Skeletal muscle tissue (tissue), 4 donors: Measurements from ENCODE around the gene LRRC75B. TPM values are rescaled to one million over a fixed set of nuclear protein-coding genes. Genes with fewer than 3 reads are reported as not detected.
"Not testable (repeated sequence)": the region's sequence is repeated elsewhere in the genome, so short reads cannot be mapped to it uniquely, and the experiment has no call there.

Source experiments
- H3K27ac ChIP-seq: one replicate; pipeline ENCODE4 v1.7.0; 2013; ENCODE audit warnings: mild to moderate bottlenecking, low read depth, low read length, inconsistent platforms
- H3K27me3 ChIP-seq, 3 donors: one replicate each; pipeline ENCODE4 v1.7.0; 2013; ENCODE audit warnings: low read length in 3 of 3; ENCODE audit not compliant: control insufficient read depth in 3 of 3, insufficient read depth in 3 of 3
- H3K36me3 ChIP-seq, 3 donors: one replicate each; pipeline ENCODE4 v1.7.0; 2013; ENCODE audit warnings: low read length in 3 of 3; ENCODE audit not compliant: control insufficient read depth in 3 of 3, insufficient read depth in 3 of 3
- H3K4me1 ChIP-seq, 3 donors: one replicate each; pipeline ENCODE4 v1.7.0; 2013; ENCODE audit warnings: low read length in 3 of 3, mild to moderate bottlenecking in 3 of 3; ENCODE audit not compliant: control insufficient read depth in 3 of 3, insufficient read depth in 3 of 3
- H3K4me3 ChIP-seq, 3 donors: one replicate each; pipeline ENCODE4 v1.7.0; 2013; ENCODE audit warnings: low read length in 3 of 3
- H3K9ac ChIP-seq, 3 donors: one replicate each; pipeline ENCODE4 v1.7.0; 2013; ENCODE audit warnings: low read length in 3 of 3, mild to moderate bottlenecking in 3 of 3, moderate library complexity in 2 of 3, low read depth in 1 of 3
- H3K9me3 ChIP-seq, 3 donors: one replicate each; pipeline ENCODE4 v1.7.0; 2013; ENCODE audit warnings: low read length in 3 of 3; ENCODE audit not compliant: control insufficient read depth in 3 of 3
- total RNA-seq: library from RNA; depleted of rRNA; stranded (reverse); fragments of >200 nt; gene quantifications from one replicate; pipeline ENCODE4 v1.2.3, GENCODE V29; 2014
- donor health status: Osteomylitis.

Gene LRRC75B
- total RNA-seq, 1 donor from 2014 or later = 1.6 TPM

GRCh38 chr22:24555165-24556039 is 37.5 kb downstream of the LRRC75B start, which contains the start of gene SNRPD3:
Gene SNRPD3 (plus strand): TSS chr22:24555999. CDS start chr22:24557675, 1,676 bp downstream.
- peak within 1 kb of the TSS; percentile 98 to 99 (median 99) for H3K4me3 ChIP-seq
- peak within 1 kb of the TSS; percentile 98 to 99 (median 99) for H3K9ac ChIP-seq
- peaks cover 57 to 77% (median 63%) of the 10 kb centered on the region in 3 donors for H3K4me1 ChIP-seq
- H3K9me3 ChIP-seq = no peaks in the 10 kb centered on the region
- peaks cover 7 to 26% (median 13%) of the 10 kb centered on the region in 3 donors for H3K36me3 ChIP-seq
- H3K27ac ChIP-seq = peak within 1 kb of the TSS; percentile 99
- no peaks in the 10 kb centered on the region for H3K27me3 ChIP-seq

DNA sequence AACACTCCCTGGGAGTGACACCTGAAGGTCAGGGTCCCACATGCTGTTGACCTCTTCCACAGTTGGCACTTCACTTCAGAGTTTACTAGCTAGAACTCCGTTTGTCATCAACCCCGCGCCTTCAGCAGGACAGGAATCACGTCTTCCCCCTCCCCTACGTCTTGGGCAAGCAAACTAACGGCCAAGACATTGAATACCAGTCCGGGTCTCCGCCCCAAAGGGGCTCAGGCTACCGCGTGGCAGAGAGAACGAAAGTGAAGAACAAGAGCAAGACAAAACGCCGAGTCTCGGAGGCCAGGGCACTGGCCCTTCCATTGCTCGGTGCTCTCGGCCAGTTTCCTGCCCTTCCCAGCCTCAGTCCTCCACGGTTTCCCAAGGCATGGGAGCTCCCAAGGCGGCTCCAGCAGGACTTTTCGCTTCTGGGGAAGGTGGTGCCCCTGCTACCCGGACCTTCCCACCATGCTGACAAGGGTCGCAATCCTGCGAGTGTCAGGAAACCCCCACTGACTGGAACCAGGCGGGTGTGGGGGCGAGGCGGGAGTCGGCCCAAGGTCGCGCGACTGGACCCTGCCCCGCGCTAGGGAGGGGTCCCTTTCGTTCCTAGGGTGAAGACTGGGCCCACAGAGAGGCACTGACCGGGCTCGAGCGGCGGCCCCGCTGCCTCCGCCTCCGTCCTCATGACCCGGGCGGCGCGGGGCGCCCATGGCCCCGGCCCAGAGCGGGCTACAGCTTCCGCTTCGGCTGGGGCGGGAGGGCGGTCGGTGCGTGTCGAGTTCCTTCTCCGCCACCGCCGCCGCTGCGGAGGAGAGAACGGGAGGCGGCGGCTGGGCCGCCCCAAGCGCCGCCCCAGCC is 38.3 kb downstream of the LRRC75B start, which contains the start of gene GUCD1:
Gene GUCD1 (minus strand): TSS at position 826 of the 852 bp plus-strand sequence. CDS start 147 bp downstream, at position 679.
- peaks cover 11 to 24% (median 12%) of the 10 kb centered on the region in 3 donors for H3K36me3 ChIP-seq
- H3K9me3 ChIP-seq = no peaks in the 10 kb centered on the region
- peaks cover 59 to 83% (median 68%) of the 10 kb centered on the region in 3 donors for H3K4me1 ChIP-seq
- peak within 1 kb of the TSS; percentile 98 to 99 (median 99) for H3K9ac ChIP-seq
- H3K4me3 ChIP-seq = peak within 1 kb of the TSS; percentile 98 to 99 (median 99)
- H3K27me3 ChIP-seq = no peaks in the 10 kb centered on the region
- peak within 1 kb of the TSS; percentile 99 for H3K27ac ChIP-seq

GRCh38 chr22:24553597-24554312 is 39.1 kb downstream of the LRRC75B start:
- Histone ChIP-seq H3K27me3 (no peaks in the 10 kb centered on the region), H3K36me3 (peaks cover 14 to 22% (median 15%) of the 10 kb centered on the region in 3 donors), H3K4me3 (peak overlapping the region; percentile 90 to 98 (median 94)), H3K9me3 (no peaks in the 10 kb centered on the region), H3K9ac (peak overlapping the region; percentile 98 to 99 (median 99)), H3K4me1 (peaks cover 52 to 79% (median 63%) of the 10 kb centered on the region in 3 donors), H3K27ac (peak overlapping the region; percentile 99)

DNA sequence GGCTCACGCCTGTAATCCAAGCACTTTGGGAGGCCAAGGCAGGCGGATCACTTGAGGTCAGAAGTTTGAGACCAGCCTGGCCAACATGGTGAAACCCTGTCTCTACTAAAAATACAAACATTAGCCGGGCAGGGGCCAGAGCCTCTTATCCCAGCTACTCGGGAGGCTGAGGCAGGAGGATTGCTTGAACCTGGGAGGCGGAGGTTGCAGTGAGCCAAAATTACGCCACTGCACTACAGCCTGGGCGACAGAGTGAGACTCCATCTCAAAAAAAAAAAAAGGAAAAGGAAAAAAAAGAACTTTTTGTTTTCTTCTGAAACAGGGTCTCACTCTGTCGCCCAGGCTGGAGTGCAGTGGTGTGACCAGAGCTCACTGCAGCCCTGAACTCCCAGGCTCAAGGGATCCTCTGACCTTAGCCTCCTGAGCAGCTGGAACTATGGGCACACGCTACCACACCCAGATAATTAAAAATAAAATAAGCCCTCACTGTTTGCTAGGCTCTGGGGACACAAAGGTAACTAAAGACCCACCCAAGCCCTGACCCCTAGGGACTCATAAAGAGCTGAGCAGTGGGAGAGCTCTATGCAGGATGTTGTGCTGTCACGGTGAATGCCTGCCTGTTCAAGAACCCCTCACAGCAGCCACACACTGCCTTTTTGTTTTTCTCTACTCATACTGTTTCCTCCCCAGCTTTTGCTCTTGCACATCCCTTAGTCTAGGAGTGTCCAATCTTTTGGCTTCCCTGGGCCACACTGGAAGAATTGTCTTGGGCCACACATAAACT is 40.2 kb downstream of the LRRC75B start:
- H3K27ac ChIP-seq = peak overlapping the region; percentile 99
- H3K9ac ChIP-seq = peak overlapping the region; percentile 98 to 99 (median 99)
- peak overlapping the region; percentile 90 to 98 (median 94) for H3K4me3 ChIP-seq

GRCh38 chr22:24550902-24551435 is 41.9 kb downstream of the LRRC75B start:
- Histone ChIP-seq H3K4me3 (no peak overlapping the region), H3K36me3 (peaks cover 33 to 36% (median 35%) of the 10 kb centered on the region in 3 donors), H3K9me3 (no peaks in the 10 kb centered on the region), H3K27me3 (no peaks in the 10 kb centered on the region), H3K4me1 (peaks cover 40 to 58% (median 48%) of the 10 kb centered on the region in 3 donors), H3K27ac (no peak overlapping the region), H3K9ac (peak overlapping the region in 2 of 3 donors; percentile 7 to 45)

More for the DNA sequence above, 40.2 kb downstream of the LRRC75B start:
- peaks cover 50 to 75% (median 62%) of the 10 kb centered on the region in 3 donors for H3K4me1 ChIP-seq
- H3K36me3 ChIP-seq = peaks cover 20 to 22% (median 20%) of the 10 kb centered on the region in 3 donors
- H3K27me3 ChIP-seq, H3K9me3 ChIP-seq: not testable (repeated sequence)

DNA sequence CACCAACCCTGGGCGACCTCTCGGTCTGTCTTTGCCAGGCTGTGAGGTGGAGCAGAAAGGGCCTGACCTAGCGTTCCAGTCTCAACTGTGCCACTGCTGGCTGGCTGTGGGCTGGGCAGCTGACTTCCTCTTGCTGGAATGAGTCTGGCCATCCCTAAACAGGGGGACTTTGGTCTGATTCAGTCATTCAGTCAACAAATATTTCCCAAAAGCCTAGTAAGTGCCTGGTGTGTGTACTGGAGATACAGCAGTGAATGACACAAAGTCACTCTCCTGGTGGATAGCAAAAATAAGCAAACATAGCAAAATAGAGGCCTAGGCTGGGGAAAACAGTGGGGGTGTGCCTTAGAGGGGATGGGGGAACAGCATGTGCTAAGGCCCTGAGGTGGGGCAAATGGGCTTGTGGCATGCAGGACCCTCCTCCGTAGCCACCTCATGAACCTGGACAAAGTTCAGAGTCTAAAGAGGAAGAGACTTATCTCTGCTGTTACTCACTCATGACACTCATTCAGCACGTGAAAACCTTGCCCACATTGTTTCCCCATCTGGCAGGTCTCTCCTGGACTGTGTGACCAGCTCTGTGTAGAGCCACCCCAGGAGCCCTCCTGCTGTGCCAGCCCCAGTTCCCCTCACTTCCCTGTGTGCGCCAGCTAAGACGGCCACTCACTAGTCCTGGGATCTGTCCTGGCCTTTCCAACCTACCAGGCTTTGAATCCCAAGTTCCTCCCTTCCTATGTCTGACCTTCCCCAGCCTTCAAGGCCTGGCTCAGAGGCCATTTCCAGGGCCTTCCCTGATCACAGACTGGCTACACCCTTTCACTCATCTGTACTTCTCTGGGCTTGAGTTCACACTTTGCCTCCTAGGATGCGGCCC is 42.6 kb downstream of the LRRC75B start:
- Histone ChIP-seq H3K36me3 (peaks cover 33 to 36% (median 35%) of the 10 kb centered on the region in 3 donors), H3K4me1 (peaks cover 42 to 60% (median 50%) of the 10 kb centered on the region in 3 donors)

DNA sequence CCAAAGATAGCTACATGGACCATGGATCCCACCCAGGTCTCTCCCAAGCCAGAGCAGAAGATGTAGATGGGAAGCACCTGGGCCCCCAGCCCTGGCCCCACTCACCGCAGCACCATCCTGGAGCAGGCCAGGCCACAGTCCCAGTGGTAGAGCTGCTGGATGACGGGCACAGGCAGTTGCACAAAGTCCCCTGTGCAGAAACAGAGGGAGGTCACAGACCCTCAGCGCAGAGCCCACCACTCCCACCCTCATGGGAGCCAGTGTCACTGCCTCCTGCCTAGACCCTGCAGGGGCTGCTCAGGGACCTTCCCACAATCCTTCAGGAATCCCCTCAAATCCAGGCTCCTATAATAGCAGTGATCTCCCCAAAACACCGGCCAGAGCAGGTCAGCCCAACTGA is 44.1 kb downstream of the LRRC75B start:
- Histone ChIP-seq H3K9me3 (no peaks in the 10 kb centered on the region), H3K27ac (no peak overlapping the region), H3K4me3 (no peak overlapping the region), H3K36me3 (peaks cover 37 to 45% (median 42%) of the 10 kb centered on the region in 3 donors), H3K4me1 (peaks cover 51 to 66% (median 58%) of the 10 kb centered on the region in 3 donors), H3K9ac (peak overlapping the region in 1 of 3 donors; percentile 16), H3K27me3 (no peaks in the 10 kb centered on the region)

More for the DNA sequence above, 42.6 kb downstream of the LRRC75B start:
- H3K27me3 ChIP-seq = no peaks in the 10 kb centered on the region
- no peak overlapping the region for H3K27ac ChIP-seq
- no peaks in the 10 kb centered on the region for H3K9me3 ChIP-seq
- no peak overlapping the region for H3K4me3 ChIP-seq
- peak overlapping the region in 2 of 3 donors; percentile 7 to 45 for H3K9ac ChIP-seq

GRCh38 chr22:24543679-24544243 is 49.1 kb downstream of the LRRC75B start:
- no peak overlapping the region for H3K27ac ChIP-seq
- H3K4me1 ChIP-seq = peaks cover 53 to 66% (median 58%) of the 10 kb centered on the region in 3 donors
- H3K27me3 ChIP-seq = no peaks in the 10 kb centered on the region

More at GRCh38 chr22:24543679-24544243, 49.1 kb downstream of the LRRC75B start:
- Histone ChIP-seq H3K9ac (peak overlapping the region in 1 of 3 donors; percentile 50), H3K36me3 (peaks cover 62 to 67% (median 67%) of the 10 kb centered on the region in 3 donors), H3K9me3 (no peaks in the 10 kb centered on the region), H3K4me3 (no peak overlapping the region)
